ENCODE measurements around the gene FGR. TPM values are rescaled to one million over a fixed set of nuclear protein-coding genes. Genes with fewer than 3 reads are reported as not detected.

FGR gene
- total RNA-seq, 1 donor from 2014 or later: not detected

- Histone ChIP-seq H3K79me2 (ENCODE audit: insufficient read depth, low read length) (no peaks in the 10 kb centered on the region), H3K4me2 (ENCODE audit: low read length) (peak overlapping the region; percentile 53), H2AFZ (ENCODE audit: low read depth, low read length) (peak overlapping the region; percentile 51), H3K4me1 (ENCODE audit: insufficient read depth, low read length) (no peaks in the 10 kb centered on the region), H3K27me3 (ENCODE audit: insufficient read depth, low read length) (peaks cover 18% of the 10 kb centered on the region), H4K20me1 (ENCODE audit: insufficient read depth, low read length) (no peaks in the 10 kb centered on the region), H3K27ac (ENCODE audit: low read depth, low read length) (no peak overlapping the region), H3K9me3 (ENCODE audit: insufficient read depth, low read depth, low read length) (no peaks in the 10 kb centered on the region), H3K9ac (ENCODE audit: low read length) (no peak overlapping the region), H3K36me3 (ENCODE audit: insufficient read depth, low read length) (no peaks in the 10 kb centered on the region), H3K4me3 (ENCODE audit: insufficient read depth, low read depth, low read length) (no peak overlapping the region)
- H3K27ac Mint-ChIP-seq (ENCODE audit: unreplicated experiment): no peak overlapping the region
- peaks cover 2% of the 10 kb centered on the region for H3K36me3 Mint-ChIP-seq (ENCODE audit: low read depth, unreplicated experiment)
- FAIRE-seq: no peak
- H3K4me1 Mint-ChIP-seq (ENCODE audit: low read depth, unreplicated experiment): peaks cover 1% of the 10 kb centered on the region
- DNase-seq (ENCODE audit: low read depth): no peak
- H3K27me3 Mint-ChIP-seq (ENCODE audit: low read depth, unreplicated experiment): peaks cover 67% of the 10 kb centered on the region
- TF ChIP-seq CTCF (IDR thresholded peaks at IDR 0.05; ENCODE audit: insufficient read depth, low read depth, low read length): no peak
- TF ChIP-seq EZH2 (IDR thresholded peaks at IDR 0.05; ENCODE audit: insufficient read depth, low read length): no peak
- H3K4me3 Mint-ChIP-seq (ENCODE audit: unreplicated experiment): no peak overlapping the region
- peaks cover 4% of the 10 kb centered on the region for H3K9me3 Mint-ChIP-seq (ENCODE audit: unreplicated experiment)
These were observed 20.2 kb downstream of the FGR start for GRCh38 chr1:27614625-27615344.

- H4K20me1 ChIP-seq (ENCODE audit: insufficient read depth, low read length): no peaks in the 10 kb centered on the region
- H3K27me3 ChIP-seq (ENCODE audit: insufficient read depth, low read length): peaks cover 18% of the 10 kb centered on the region
- H3K36me3 Mint-ChIP-seq (ENCODE audit: low read depth, unreplicated experiment): peaks cover 2% of the 10 kb centered on the region
- H2AFZ ChIP-seq (ENCODE audit: low read depth, low read length): no peak overlapping the region
- FAIRE-seq: no peak
- peaks cover 1% of the 10 kb centered on the region for H3K4me1 Mint-ChIP-seq (ENCODE audit: low read depth, unreplicated experiment)
- no peak overlapping the region for H3K9ac ChIP-seq (ENCODE audit: low read length)
- H3K27ac ChIP-seq (ENCODE audit: low read depth, low read length): no peak overlapping the region
- no peak overlapping the region for H3K4me3 ChIP-seq (ENCODE audit: insufficient read depth, low read depth, low read length)
- no peaks in the 10 kb centered on the region for H3K4me1 ChIP-seq (ENCODE audit: insufficient read depth, low read length)
- peaks cover 64% of the 10 kb centered on the region for H3K27me3 Mint-ChIP-seq (ENCODE audit: low read depth, unreplicated experiment)
- H3K4me2 ChIP-seq (ENCODE audit: low read length): peak overlapping the region; percentile 19
- peaks cover 4% of the 10 kb centered on the region for H3K9me3 Mint-ChIP-seq (ENCODE audit: unreplicated experiment)
- no peaks in the 10 kb centered on the region for H3K9me3 ChIP-seq (ENCODE audit: insufficient read depth, low read depth, low read length)
- H3K27ac Mint-ChIP-seq (ENCODE audit: unreplicated experiment): no peak overlapping the region
- no peaks in the 10 kb centered on the region for H3K79me2 ChIP-seq (ENCODE audit: insufficient read depth, low read length)
- no peaks in the 10 kb centered on the region for H3K36me3 ChIP-seq (ENCODE audit: insufficient read depth, low read length)
- H3K4me3 Mint-ChIP-seq (ENCODE audit: unreplicated experiment): no peak overlapping the region
- no peak for TF ChIP-seq EZH2 (IDR thresholded peaks at IDR 0.05; ENCODE audit: insufficient read depth, low read length)
- no peak for TF ChIP-seq CTCF (IDR thresholded peaks at IDR 0.05; ENCODE audit: insufficient read depth, low read depth, low read length)
- no peak for DNase-seq (ENCODE audit: low read depth)
These were observed 20.9 kb downstream of the FGR start for GRCh38 chr1:27614043-27614624.

GRCh38 chr1:27612718-27613117 lies 22.3 kb downstream of the FGR start:
- Histone ChIP-seq H3K9me3 (ENCODE audit: insufficient read depth, low read depth, low read length) (no peaks in the 10 kb centered on the region), H3K36me3 (ENCODE audit: insufficient read depth, low read length) (no peaks in the 10 kb centered on the region), H3K27me3 (ENCODE audit: insufficient read depth, low read length) (peaks cover 18% of the 10 kb centered on the region), H3K9ac (ENCODE audit: low read length) (no peak overlapping the region), H4K20me1 (ENCODE audit: insufficient read depth, low read length) (no peaks in the 10 kb centered on the region), H3K4me3 (ENCODE audit: insufficient read depth, low read depth, low read length) (no peak overlapping the region), H2AFZ (ENCODE audit: low read depth, low read length) (no peak overlapping the region), H3K4me1 (ENCODE audit: insufficient read depth, low read length) (no peaks in the 10 kb centered on the region), H3K27ac (ENCODE audit: low read depth, low read length) (no peak overlapping the region), H3K4me2 (ENCODE audit: low read length) (no peak overlapping the region), H3K79me2 (ENCODE audit: insufficient read depth, low read length) (no peaks in the 10 kb centered on the region)
- no peak overlapping the region for H3K27ac Mint-ChIP-seq (ENCODE audit: unreplicated experiment)
- DNase-seq (ENCODE audit: low read depth): no peak
- H3K36me3 Mint-ChIP-seq (ENCODE audit: low read depth, unreplicated experiment): peaks cover 2% of the 10 kb centered on the region
- no peak overlapping the region for H3K4me3 Mint-ChIP-seq (ENCODE audit: unreplicated experiment)
- TF ChIP-seq CTCF (IDR thresholded peaks at IDR 0.05; ENCODE audit: insufficient read depth, low read depth, low read length) (no peak), EZH2 (IDR thresholded peaks at IDR 0.05; ENCODE audit: insufficient read depth, low read length) (no peak)
- peaks cover 54% of the 10 kb centered on the region for H3K27me3 Mint-ChIP-seq (ENCODE audit: low read depth, unreplicated experiment)
- H3K9me3 Mint-ChIP-seq (ENCODE audit: unreplicated experiment): peaks cover 2% of the 10 kb centered on the region
- H3K4me1 Mint-ChIP-seq (ENCODE audit: low read depth, unreplicated experiment): peaks cover 2% of the 10 kb centered on the region
- FAIRE-seq: no peak

Measured in astrocyte (in vitro differentiated cells and primary cell).